H1 (cell line): ENCODE results near the gene B4GAT1. TPM values are rescaled to one million over a fixed set of nuclear protein-coding genes. Genes with fewer than 3 reads are reported as not detected.

ENCODE experiments used
- CTCF ChIA-PET: fragments of 300-600 bp; sonication (Branson Sonifier 250); formaldehyde crosslinking; loops from one replicate; lab custom pipeline; 2021; ENCODE audit not compliant: partially characterized antibody; lab: Charles Lee
- POLR2A ChIA-PET: fragments of 300-600 bp; sonication (Branson Sonifier 250); formaldehyde crosslinking; loops from one replicate; lab custom pipeline; 2021; ENCODE audit warnings: inconsistent platforms; ENCODE audit not compliant: partially characterized antibody; lab: Charles Lee
- DNase-seq, 2 experiments: peaks; one replicate each; pipeline versions ENCODE4 v3.0.0 to v3.0.0-alpha.2; 2010 to 2022; ENCODE audit warnings: low spot score in 2 of 2, low read depth in 1 of 2, mixed read lengths in 1 of 2
- FAIRE-seq: peaks from 2 replicates; lab custom pipeline; 2011; peaks lifted over from hg19 to GRCh38; lab: Jason Lieb, UNC
- H2AFZ ChIP-seq: 2 replicates; pipeline ENCODE4 v1.8.1; 2012; ENCODE audit warnings: low read length, inconsistent platforms
- H2AK5ac ChIP-seq: 2 replicates; pipeline ENCODE4 v1.6.1; 2013; ENCODE audit warnings: low read depth, low read length
- H2BK120ac ChIP-seq: replicated peaks from 2 replicates; pipeline ENCODE3; 2013; ENCODE audit warnings: low read depth, low read length, inconsistent platforms
- H2BK12ac ChIP-seq: 2 replicates; pipeline ENCODE4 v1.6.1; 2013; ENCODE audit warnings: low read depth, low read length
- H2BK15ac ChIP-seq: 2 replicates; pipeline ENCODE4 v1.6.1; 2013; ENCODE audit warnings: low read length
- H2BK20ac ChIP-seq: 2 replicates; pipeline ENCODE4 v1.6.1; 2013; ENCODE audit warnings: low read length
- H2BK5ac ChIP-seq: 2 replicates; pipeline ENCODE4 v1.6.1; 2013; ENCODE audit warnings: low read depth, low read length
- H3K14ac ChIP-seq: 2 replicates; pipeline ENCODE4 v1.6.1; 2013; ENCODE audit warnings: inconsistent platforms; ENCODE audit not compliant: insufficient read length
- H3K18ac ChIP-seq: 2 replicates; pipeline ENCODE4 v1.6.1; 2013; ENCODE audit warnings: low read length; ENCODE audit errors: extremely low read depth
- H3K23ac ChIP-seq: 2 replicates; pipeline ENCODE4 v1.6.1; 2013; ENCODE audit warnings: inconsistent platforms; ENCODE audit not compliant: insufficient read length
- H3K23me2 ChIP-seq: 2 replicates; pipeline ENCODE4 v1.6.1; 2013; ENCODE audit warnings: low read depth, low read length
- H3K27ac ChIP-seq: 2 replicates; pipeline ENCODE4 v1.6.1; 2011; ENCODE audit warnings: low read depth, low read length, inconsistent platforms
- H3K27me3 ChIP-seq, 4 experiments: replicated peaks in 1 of 4; 1 replicate in 1 of 4; 2 replicates in 3 of 4; pipeline versions ENCODE4 v1.6.1 to v1.8.1; 2011 to 2013; ENCODE audit warnings: low read length in 3 of 4, mild to moderate bottlenecking in 3 of 4, inconsistent platforms in 2 of 4, mixed read lengths in 2 of 4, moderate library complexity in 1 of 4; ENCODE audit not compliant: control insufficient read depth in 3 of 4, insufficient read depth in 3 of 4; ENCODE audit errors: extremely low read depth in 1 of 4
- H3K36me3 ChIP-seq, 4 experiments: 2 replicates each; pipeline versions ENCODE4 v1.6.1 to v1.8.1; 2011 to 2013; ENCODE audit warnings: mild to moderate bottlenecking in 4 of 4, low read length in 3 of 4, moderate library complexity in 2 of 4, control low read depth in 1 of 4, inconsistent platforms in 1 of 4; ENCODE audit not compliant: insufficient read depth in 4 of 4, control insufficient read depth in 2 of 4
- H3K4ac ChIP-seq: replicated peaks from 2 replicates; pipeline ENCODE3; 2013; ENCODE audit warnings: low read length, low read depth, mixed read lengths, inconsistent platforms; ENCODE audit not compliant: insufficient read length
- H3K4me1 ChIP-seq, 4 experiments: replicated peaks in 1 of 4; 1 replicate in 1 of 4; 2 replicates in 3 of 4; pipeline versions ENCODE4 v1.6.1 to v1.8.1; 2011 to 2013; ENCODE audit warnings: low read length in 3 of 4, inconsistent platforms in 2 of 4, mixed read lengths in 1 of 4; ENCODE audit not compliant: insufficient read depth in 4 of 4, control insufficient read depth in 3 of 4
- H3K4me2 ChIP-seq, 2 experiments: 2 replicates each; pipeline versions ENCODE4 v1.6.1 to v1.8.1; 2011 to 2013; ENCODE audit warnings: low read depth in 2 of 2, low read length in 2 of 2, control low read depth in 1 of 2, inconsistent platforms in 1 of 2, mild to moderate bottlenecking in 1 of 2; ENCODE audit not compliant: insufficient read depth in 1 of 2
- H3K4me3 ChIP-seq, 4 experiments: fragments of 200-600, 300-600 bp in 1 of 4; sonication (generic), shearing (Covaris generic), sonication (Bioruptor Twin) in 1 of 4; 2 replicates each; pipeline versions ENCODE4 v1.5.1 to v1.8.1; 2011 to 2016; ENCODE audit warnings: low read length in 4 of 4, low read depth in 3 of 4, control low read depth in 2 of 4, inconsistent platforms in 2 of 4, mild to moderate bottlenecking in 2 of 4, mixed read lengths in 1 of 4, moderate library complexity in 1 of 4; ENCODE audit not compliant: insufficient read depth in 2 of 4; ENCODE audit errors: extremely low read depth in 1 of 4
- H3K56ac ChIP-seq: replicated peaks from 2 replicates; pipeline ENCODE3; 2013; ENCODE audit warnings: low read depth, mild to moderate bottlenecking, mixed read lengths, low read length, inconsistent platforms; ENCODE audit not compliant: insufficient read length
- H3K79me1 ChIP-seq: 2 replicates; pipeline ENCODE4 v1.6.1; 2013; ENCODE audit warnings: low read depth, low read length, control low read depth
- H3K79me2 ChIP-seq, 2 experiments: 2 replicates each; pipeline versions ENCODE4 v1.6.1 to v1.8.1; 2012 to 2013; ENCODE audit warnings: low read length in 2 of 2, mild to moderate bottlenecking in 2 of 2, inconsistent platforms in 1 of 2; ENCODE audit not compliant: insufficient read depth in 2 of 2, control insufficient read depth in 1 of 2
- H3K9ac ChIP-seq, 4 experiments: replicated peaks in 1 of 4; 1 replicate in 1 of 4; 2 replicates in 3 of 4; pipeline versions ENCODE4 v1.6.1 to v1.8.1; 2011 to 2013; ENCODE audit warnings: low read depth in 3 of 4, low read length in 3 of 4, control low read depth in 2 of 4, mild to moderate bottlenecking in 2 of 4, moderate library complexity in 2 of 4, inconsistent platforms in 1 of 4; ENCODE audit errors: extremely low read depth in 1 of 4
- H3K9me3 ChIP-seq, 2 experiments: 2 replicates each; pipeline versions ENCODE4 v1.6.1 to v1.8.1; 2012 to 2013; ENCODE audit warnings: mild to moderate bottlenecking in 2 of 2, moderate library complexity in 2 of 2, control low read depth in 1 of 2, inconsistent platforms in 1 of 2, low read depth in 1 of 2, low read length in 1 of 2, mixed read lengths in 1 of 2; ENCODE audit not compliant: insufficient read depth in 2 of 2
- H4K20me1 ChIP-seq, 2 experiments: replicated peaks in 1 of 2; 2 replicates each; pipeline versions ENCODE3 to v1.8.1; 2011 to 2013; ENCODE audit warnings: inconsistent platforms in 2 of 2, low read length in 2 of 2, mild to moderate bottlenecking in 1 of 2; ENCODE audit not compliant: insufficient read depth in 2 of 2, control insufficient read depth in 1 of 2
- H4K5ac ChIP-seq: 2 replicates; pipeline ENCODE4 v1.6.1; 2013; ENCODE audit warnings: low read length, low read depth, mixed read lengths, inconsistent platforms; ENCODE audit not compliant: insufficient read length
- H4K8ac ChIP-seq: 2 replicates; pipeline ENCODE4 v1.8.0; 2013; ENCODE audit warnings: mild to moderate bottlenecking, moderate library complexity, low read length, inconsistent platforms; ENCODE audit not compliant: insufficient read depth; ENCODE audit errors: extremely low read depth
- H4K91ac ChIP-seq: replicated peaks from 2 replicates; pipeline ENCODE3; 2013; ENCODE audit warnings: low read length, mixed read lengths, inconsistent platforms; ENCODE audit not compliant: insufficient read length
- CBX5 ChIP-seq: fragments of 300-800, 300-1000 bp; sonication (generic); IDR thresholded peaks from 2 replicates; pipeline ENCODE4 v1.7.1; 2016; ENCODE audit warnings: antibody characterized with exemption, low read length, low read depth
- CEBPB ChIP-seq: IDR thresholded peaks from 2 replicates; pipeline ENCODE4 v1.6.1; 2012; ENCODE audit warnings: low read depth, low read length
- CREB1 ChIP-seq: IDR thresholded peaks from 2 replicates; pipeline ENCODE4 v1.6.1; 2012; ENCODE audit warnings: inconsistent platforms
- EZH2 ChIP-seq: fragments of 200-600 bp; sonication (generic); IDR thresholded peaks from 2 replicates; pipeline ENCODE4 v1.7.1; 2012; ENCODE audit warnings: low read depth, mild to moderate bottlenecking, moderate library complexity, low read length, inconsistent platforms; ENCODE audit not compliant: severe bottlenecking
- FOSL1 ChIP-seq: IDR thresholded peaks from 2 replicates; pipeline ENCODE4 v1.6.1; 2011; ENCODE audit warnings: mild to moderate bottlenecking, low read depth, low read length, moderate library complexity; ENCODE audit not compliant: insufficient read depth
- JUND ChIP-seq: IDR thresholded peaks from 2 replicates; pipeline ENCODE4 v1.6.1; 2011; ENCODE audit warnings: mild to moderate bottlenecking, improper control_type of control experiment, low read length
- KDM1A ChIP-seq: fragments of 200-600, 300-600 bp; sonication (generic); IDR thresholded peaks from 2 replicates; pipeline ENCODE4 v1.7.1; 2016; ENCODE audit warnings: mild to moderate bottlenecking, low read length, borderline replicate concordance
- MAX ChIP-seq: IDR thresholded peaks from 2 replicates; pipeline ENCODE4 v1.6.1; 2012; ENCODE audit warnings: inconsistent platforms
- NANOG ChIP-seq: IDR thresholded peaks from 2 replicates; pipeline ENCODE4 v1.6.1; 2011; ENCODE audit warnings: low read length, low read depth, mild to moderate bottlenecking, inconsistent platforms; ENCODE audit not compliant: insufficient read depth, poor library complexity, severe bottlenecking
- NRF1 ChIP-seq: IDR thresholded peaks from 2 replicates; pipeline ENCODE4 v1.6.1; 2011; ENCODE audit warnings: mild to moderate bottlenecking, low read depth, low read length, improper control_type of control experiment
- RBBP5 ChIP-seq: IDR thresholded peaks from 2 replicates; pipeline ENCODE4 v1.7.1; 2012; ENCODE audit warnings: low read depth, mild to moderate bottlenecking, inconsistent platforms, low read length, moderate library complexity, borderline replicate concordance
- SIX5 ChIP-seq: IDR thresholded peaks from 2 replicates; pipeline ENCODE4 v1.6.1; 2011; ENCODE audit warnings: mild to moderate bottlenecking, low read depth, low read length
- SUZ12 ChIP-seq: fragments of 200-600 bp; sonication (generic); IDR thresholded peaks from 2 replicates; pipeline ENCODE4 v1.6.1; 2012; ENCODE audit warnings: mild to moderate bottlenecking, inconsistent platforms, low read length, moderate library complexity, mixed read lengths
- TEAD4 ChIP-seq: IDR thresholded peaks from 2 replicates; pipeline ENCODE4 v1.6.1; 2012; ENCODE audit warnings: low read depth, low read length, inconsistent platforms, mixed read lengths
- WGBS, 2 experiments: shearing (Covaris generic) in 1 of 2; methylation state at CpG; one replicate each; pipeline versions ENCODE4 v1.1.6 to v1.1.7; 2013 to 2015; ENCODE audit warnings: low lambda C conversion rate in 2 of 2, mixed read lengths in 2 of 2, inconsistent platforms in 1 of 2, low coverage in 1 of 2, missing lambda C conversion rate in 1 of 2; ENCODE audit not compliant: insufficient replicate concordance in 2 of 2, insufficient coverage in 1 of 2, insufficient read length in 1 of 2; ENCODE audit errors: extremely low coverage in 1 of 2, missing lambda C conversion rate in 1 of 2; 5-methylcytosine and 5-hydroxymethylcytosine counted together
- polyA plus RNA-seq, 7 experiments: library from polyadenylated mRNA; depleted of rRNA in 3 of 7; stranded (reverse) in 5 of 7; unstranded in 2 of 7; fragments of >200 nt in 5 of 7; fragments of 200-250 nt in 2 of 7; gene quantifications; 1 replicate in 5 of 7; 2 replicates in 1 of 7; 4 replicates in 1 of 7; pipeline versions ENCODE4 v1.2.1 to v1.2.3, GENCODE V29; 2011 to 2013; ENCODE audit warnings: missing spikeins in 2 of 7, mixed read lengths in 2 of 7
- total RNA-seq: library from RNA; stranded (reverse); fragmentation: NEBNext Ultra II Directional; extraction: Animal tissue kit (Norgen Biotek cat#: 25700); gene quantifications from 2 replicates; pipeline ENCODE4 v1.2.1, GENCODE V29; 2021

The B4GAT1 gene
- total and polyA plus RNA-seq, 2 of the 8 experiments (the other 6 are each of a cell fraction or from before 2014, with no cell fraction given), result 22.2 to 27.8 TPM

DNA sequence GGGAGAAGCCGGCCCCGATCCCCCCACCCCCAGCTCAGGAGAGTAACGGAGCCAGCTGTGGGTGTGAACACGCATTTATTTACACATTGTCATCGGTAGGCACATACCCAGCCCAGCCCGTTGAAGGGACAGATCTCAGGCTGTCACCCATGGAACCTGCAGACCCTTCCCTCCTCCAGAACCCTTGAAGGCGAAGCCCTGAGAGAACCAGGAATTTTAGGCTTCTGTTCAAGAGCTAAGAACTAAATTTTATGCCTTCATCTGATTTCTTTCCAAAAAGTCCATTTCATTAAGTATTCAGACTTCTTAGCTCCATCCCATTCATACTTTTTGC is 2.1 kb downstream of the B4GAT1 start:
- Histone ChIP-seq H2BK15ac (no peak overlapping the region), H3K27me3 (peaks cover 0 to 2% (median 0%) of the 10 kb centered on the region in 4 experiments; a peak in 3 of 7 replicates), H2AK5ac (no peak overlapping the region), H3K23ac (no peak overlapping the region), H3K23me2 (peaks cover 21% of the 10 kb centered on the region), H4K5ac (no peak overlapping the region), H3K27ac (no peak overlapping the region), H2BK120ac (no peak overlapping the region), H3K18ac (no peak overlapping the region), H3K4me3 (peak overlapping the region; percentile 72 to 100 (median 92); a peak in 6 of 8 replicates), H3K36me3 (peaks cover 6 to 12% (median 9%) of the 10 kb centered on the region in 4 experiments; a peak in 4 of 8 replicates), H3K79me2 (peaks cover 0 to 14% of the 10 kb centered on the region in 2 experiments; a peak in 2 of 4 replicates), H2BK5ac (no peak overlapping the region), H2BK12ac (no peak overlapping the region), H3K4me1 (peaks cover 0 to 15% (median 9%) of the 10 kb centered on the region in 4 experiments; a peak in 6 of 7 replicates), H3K9ac (peak overlapping the region in 1 of 4 experiments; percentile 25; a peak in 1 of 7 replicates), H3K14ac (no peak overlapping the region), H3K79me1 (peaks cover 3% of the 10 kb centered on the region), H4K91ac (no peak overlapping the region), H3K4ac (no peak overlapping the region), H3K56ac (peak overlapping the region; percentile 34), H2BK20ac (no peak overlapping the region), H2AFZ (no peak overlapping the region), H4K8ac (no peak overlapping the region), H3K4me2 (peak overlapping the region; percentile 88 to 93), H3K9me3 (no peaks in the 10 kb centered on the region), H4K20me1 (peaks cover 3 to 8% of the 10 kb centered on the region in 2 experiments)
- DNase-seq, result no peak
- ChIA-PET POLR2A (interaction anchor here (0.9 to 28.7 kb wide), 10 partner anchors 13 to 63 kb away, joined by 3 to 487 read pairs (median 8); partner anchors contain the start of genes CD248, RIN1, SLC29A2 and YIF1A), CTCF (interaction anchor here (1.0 to 3.9 kb wide), 9 partner anchors 10 to 85 kb away, joined by 3 to 27 read pairs (median 10); partner anchors contain the start of genes RIN1 and SLC29A2)
- FAIRE-seq, result no peak
- WGBS, 2 experiments, result 25% methylated on average over 7 of the region's 7 CpGs; no CpG with 5 or more reads in 1 of the 2 experiments
- TF ChIP-seq NRF1 (no peak), MAX (no peak), KDM1A (no peak), NANOG (no peak), CBX5 (no peak), JUND (no peak), FOSL1 (no peak), CEBPB (no peak), RBBP5 (no peak), SIX5 (no peak), TEAD4 (no peak), SUZ12 (no peak), EZH2 (no peak), CREB1 (no peak)
